ENCODE data around the gene SPINT1.

SPINT1 gene, protein sequence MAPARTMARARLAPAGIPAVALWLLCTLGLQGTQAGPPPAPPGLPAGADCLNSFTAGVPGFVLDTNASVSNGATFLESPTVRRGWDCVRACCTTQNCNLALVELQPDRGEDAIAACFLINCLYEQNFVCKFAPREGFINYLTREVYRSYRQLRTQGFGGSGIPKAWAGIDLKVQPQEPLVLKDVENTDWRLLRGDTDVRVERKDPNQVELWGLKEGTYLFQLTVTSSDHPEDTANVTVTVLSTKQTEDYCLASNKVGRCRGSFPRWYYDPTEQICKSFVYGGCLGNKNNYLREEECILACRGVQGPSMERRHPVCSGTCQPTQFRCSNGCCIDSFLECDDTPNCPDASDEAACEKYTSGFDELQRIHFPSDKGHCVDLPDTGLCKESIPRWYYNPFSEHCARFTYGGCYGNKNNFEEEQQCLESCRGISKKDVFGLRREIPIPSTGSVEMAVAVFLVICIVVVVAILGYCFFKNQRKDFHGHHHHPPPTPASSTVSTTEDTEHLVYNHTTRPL

DNA sequence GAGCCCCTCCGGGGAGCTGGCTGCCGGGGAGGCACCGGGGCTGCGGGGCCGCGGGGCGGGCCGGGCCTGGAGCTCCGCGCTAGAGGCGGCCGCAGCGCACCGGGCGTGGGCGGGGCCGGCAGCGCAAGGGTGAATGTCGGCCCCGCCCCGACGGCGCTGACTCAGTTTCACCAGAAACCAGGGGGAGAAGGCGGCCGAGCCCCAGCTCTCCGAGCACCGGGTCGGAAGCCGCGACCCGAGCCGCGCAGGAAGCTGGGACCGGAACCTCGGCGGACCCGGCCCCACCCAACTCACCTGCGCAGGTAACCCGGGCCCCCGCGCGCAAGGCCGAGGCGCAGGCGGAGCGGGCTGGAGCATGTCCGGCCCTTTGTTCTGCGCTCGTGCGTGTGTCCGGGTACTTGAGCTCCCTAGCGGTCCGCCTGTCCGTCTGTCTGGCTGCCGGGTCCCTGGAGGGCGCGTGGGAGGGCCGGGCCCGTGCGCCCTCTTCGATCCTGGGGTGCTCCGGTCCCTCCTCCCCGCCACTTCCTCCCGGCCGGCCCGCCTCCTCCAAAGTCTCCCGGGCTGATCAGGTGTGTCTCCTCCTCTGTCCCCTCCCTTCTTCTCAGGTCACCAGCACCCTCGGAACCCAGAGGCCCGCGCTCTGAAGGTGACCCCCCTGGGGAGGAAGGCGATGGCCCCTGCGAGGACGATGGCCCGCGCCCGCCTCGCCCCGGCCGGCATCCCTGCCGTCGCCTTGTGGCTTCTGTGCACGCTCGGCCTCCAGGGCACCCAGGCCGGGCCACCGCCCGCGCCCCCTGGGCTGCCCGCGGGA is at the start of gene SPINT1:
TSS of gene SPINT1 (plus strand) at position 164 of the 811 bp plus-strand sequence. CDS start at position 671, 507 bp downstream.
- peak; percentile 55 for DNase-seq

DNA sequence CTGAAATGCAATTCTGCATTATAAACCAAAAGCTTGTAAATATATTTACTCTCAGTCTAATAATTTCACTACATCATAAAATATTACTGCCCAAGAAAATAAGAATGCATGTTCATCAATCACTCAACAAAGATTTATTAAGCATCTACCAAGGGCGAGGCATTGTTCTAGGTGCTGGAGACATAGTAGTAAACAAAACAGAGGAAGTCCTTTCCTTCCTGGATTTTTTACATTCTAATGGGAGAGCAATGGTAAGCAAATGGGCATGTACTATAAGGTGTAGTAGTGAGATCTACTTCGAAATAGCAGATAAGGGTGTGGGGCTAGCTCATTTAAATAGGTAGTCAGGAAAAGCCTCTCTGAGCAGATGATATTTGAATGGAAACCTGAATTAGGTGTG is 47.8 kb upstream of the SPINT1 start:
- DNase-seq: no peak

DNA sequence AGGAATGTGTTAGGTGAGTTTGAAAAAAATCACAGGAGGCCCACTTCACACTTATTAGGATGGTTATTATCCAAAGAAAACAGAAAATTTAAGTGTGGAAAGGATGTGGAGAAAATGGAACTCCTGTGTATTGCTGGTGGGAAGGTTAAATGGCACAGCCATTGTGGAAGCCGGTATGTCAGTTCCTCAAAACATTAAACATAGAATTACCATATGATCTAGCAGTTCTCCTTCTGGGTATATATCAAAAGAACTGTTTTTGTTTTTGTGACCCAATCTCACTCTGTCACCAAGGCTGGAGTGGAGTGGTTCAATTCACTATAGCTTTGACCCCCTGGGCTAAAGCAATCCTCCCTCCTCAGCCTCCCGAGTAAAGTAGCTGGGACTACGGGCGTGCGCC is 47.3 kb upstream of the SPINT1 start:
- no peak for DNase-seq

DNA sequence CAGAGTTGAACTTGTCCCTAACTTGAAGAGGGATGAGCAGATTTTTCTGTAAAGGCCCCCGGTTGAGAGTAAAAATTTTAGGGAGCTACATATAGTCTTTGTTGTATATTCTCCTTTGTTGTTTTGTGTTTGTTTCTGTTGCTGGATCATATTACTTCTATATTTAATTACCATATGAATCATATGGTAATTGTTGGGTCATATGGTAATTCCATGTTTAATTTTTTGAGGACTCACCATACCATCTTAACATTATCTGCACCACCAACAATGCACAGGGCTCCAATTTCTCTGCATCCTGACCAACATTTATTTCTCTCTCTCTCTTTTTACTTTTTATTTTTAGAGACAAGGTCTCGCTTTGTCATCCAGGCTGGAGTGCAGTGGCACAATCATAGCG is 44.3 kb upstream of the SPINT1 start:
- DNase-seq: no peak

DNA sequence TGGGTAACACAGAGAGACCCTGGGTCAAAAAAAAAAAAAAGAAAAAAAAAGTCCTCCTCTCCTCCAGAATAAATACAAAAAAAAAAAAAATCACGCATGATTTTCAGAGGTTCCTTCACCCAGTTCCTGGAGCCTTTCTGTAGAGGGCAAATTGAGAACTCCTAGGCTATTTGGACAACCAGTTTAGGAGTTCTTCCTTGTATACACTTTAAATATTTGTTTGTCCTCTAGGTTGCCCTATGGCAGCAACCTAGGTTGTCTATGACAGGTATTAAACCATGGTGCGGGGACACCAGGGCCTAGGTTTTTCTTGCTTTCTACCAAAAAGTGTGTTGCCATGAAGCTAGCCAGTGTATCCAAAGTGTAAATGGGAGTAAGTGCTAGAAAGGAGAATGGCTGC is 40.8 kb upstream of the SPINT1 start:
- DNase-seq: no peak

DNA sequence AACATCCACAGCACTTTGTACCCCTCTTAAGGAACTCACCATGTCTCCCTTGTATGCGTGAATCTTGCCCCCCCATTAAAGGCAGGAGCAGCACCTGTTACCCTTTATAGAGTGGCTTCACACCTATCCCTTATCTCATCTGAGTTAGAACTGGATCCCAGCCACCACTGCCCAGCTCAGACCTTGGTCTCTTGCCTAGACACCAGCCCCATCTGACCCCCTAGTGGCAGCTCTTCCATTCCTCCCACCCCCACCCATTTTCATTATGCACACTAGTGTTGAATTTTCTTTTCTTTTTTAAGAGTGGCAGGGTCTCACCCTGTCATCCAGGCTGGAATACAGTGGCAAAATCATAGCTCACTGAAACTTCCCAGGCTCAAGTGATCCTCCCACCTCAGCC is 40.2 kb upstream of the SPINT1 start:
- no peak for DNase-seq

DNA sequence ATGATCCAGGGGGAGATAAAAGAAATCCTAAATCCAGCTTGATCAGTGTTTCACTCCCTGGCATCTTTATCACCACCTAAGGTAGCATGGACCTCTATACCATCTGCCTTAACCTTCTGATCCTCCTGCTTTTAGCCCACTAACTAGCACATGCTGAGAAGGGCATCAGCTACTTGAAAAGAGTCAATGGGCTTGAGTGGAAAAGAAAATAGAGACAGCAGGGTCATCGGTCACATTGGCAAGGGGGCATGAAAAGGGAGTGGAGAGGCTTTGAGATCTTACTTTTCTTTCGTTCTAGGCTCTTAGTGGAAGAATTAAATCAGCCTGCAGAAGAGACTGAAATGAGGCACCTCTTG is 37.2 kb upstream of the SPINT1 start:
- no peak for DNase-seq

DNA sequence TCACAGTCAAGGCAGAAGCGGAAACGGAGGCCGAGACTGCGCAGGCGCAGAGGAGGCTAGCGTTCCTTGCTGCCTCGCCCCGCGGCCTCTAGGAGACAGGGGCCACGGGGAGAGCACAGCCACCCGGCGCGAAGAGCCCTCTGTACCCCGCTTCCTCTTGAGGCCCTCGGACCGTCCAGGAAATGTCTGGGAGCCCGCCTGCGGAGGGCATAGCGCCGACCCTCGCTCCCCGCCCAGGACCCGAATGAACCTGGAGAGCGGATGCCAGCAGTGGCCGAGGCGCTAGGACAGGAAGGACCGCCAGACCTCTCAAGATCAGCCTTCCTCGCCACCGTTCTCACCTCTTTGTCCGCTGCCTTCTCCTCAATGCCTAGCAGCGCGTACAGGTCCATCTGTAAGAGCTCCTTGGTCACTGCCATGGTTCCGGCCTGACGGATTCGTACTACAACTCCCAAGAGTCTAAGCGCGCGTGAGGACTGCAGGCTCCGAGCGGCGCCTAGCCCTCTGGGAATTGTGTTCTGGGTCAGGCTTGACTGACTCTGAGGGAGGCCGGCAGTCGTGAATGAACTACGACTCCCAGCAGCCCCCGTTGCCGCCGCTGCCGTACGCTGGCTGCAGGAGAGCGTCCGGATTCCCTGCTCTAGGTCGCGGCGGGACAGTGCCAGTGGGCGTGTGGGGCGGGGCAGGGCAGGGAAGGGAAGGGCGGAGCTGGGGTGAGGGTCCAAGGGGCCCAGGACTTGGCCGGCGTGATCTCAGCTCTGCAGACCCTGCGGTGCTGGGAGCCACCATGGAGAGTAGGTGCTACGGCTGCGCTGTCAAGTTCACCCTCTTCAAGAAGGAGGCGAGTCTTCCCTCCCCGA is 36.6 kb upstream of the SPINT1 start, which contains the start of the genes DNAJC17 and ZFYVE19:
TSS of gene DNAJC17 (minus strand) at position 446 of the 860 bp plus-strand sequence. CDS start at position 419, 27 bp downstream.
TSS of gene ZFYVE19 (plus strand) at position 62 of the 860 bp plus-strand sequence. CDS start at position 563, 501 bp downstream.
- peak; percentile 90 for DNase-seq

DNA sequence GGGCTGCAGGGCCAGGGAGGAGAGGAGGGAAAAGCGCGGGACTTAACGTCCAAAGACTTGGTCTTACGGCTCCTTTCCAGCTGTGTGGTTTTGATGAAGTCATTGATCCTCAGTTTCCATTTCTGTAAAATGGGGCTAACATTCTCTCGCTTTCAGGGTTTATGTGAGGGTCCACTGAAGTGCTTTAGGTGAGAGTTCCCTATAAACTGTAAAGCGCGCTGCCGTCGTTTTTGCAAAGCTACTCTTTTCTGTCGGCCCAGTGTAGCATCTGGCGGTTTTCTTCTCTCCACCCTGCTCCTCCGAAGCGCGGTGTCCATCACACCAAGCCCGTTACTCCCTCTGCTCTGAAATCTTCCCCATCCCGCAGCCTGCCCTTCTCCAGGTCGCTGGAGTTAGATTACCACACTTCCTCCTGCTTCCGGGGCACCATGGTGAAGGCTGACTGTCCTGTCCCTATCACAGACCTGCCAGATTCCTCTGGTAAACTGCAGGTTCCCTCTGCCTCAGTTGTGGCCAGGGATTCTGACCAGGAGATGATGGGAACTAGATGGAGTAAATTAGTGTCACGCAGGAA is 35.9 kb upstream of the SPINT1 start:
- DNase-seq: no peak

DNA sequence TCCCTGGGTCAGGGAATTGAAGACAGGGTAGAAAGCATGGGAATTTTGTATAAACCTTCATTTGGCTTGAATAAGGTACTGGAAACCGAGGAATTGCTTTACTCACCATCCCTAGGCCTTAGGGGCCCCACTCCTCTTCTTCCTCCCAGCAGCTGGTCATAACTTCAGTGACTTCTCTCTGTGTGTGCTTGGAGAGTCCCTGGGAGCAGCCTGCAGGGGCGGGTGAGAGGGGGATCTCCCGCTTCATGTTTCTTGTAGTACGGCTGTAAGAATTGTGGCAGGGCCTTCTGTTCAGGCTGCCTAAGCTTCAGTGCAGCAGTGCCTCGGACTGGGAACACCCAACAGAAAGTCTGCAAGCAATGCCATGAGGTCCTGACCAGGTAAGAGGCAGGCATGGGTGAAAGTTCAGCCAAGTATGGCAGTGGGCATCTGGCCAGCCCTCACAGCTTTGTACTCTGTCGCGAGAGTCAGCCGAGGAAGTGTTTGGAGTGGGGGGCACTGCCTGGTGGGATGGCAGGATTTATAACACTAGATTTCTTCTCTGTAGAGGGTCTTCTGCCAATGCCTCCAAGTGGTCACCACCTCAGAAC is 34.9 kb upstream of the SPINT1 start:
- DNase-seq: no peak

DNA sequence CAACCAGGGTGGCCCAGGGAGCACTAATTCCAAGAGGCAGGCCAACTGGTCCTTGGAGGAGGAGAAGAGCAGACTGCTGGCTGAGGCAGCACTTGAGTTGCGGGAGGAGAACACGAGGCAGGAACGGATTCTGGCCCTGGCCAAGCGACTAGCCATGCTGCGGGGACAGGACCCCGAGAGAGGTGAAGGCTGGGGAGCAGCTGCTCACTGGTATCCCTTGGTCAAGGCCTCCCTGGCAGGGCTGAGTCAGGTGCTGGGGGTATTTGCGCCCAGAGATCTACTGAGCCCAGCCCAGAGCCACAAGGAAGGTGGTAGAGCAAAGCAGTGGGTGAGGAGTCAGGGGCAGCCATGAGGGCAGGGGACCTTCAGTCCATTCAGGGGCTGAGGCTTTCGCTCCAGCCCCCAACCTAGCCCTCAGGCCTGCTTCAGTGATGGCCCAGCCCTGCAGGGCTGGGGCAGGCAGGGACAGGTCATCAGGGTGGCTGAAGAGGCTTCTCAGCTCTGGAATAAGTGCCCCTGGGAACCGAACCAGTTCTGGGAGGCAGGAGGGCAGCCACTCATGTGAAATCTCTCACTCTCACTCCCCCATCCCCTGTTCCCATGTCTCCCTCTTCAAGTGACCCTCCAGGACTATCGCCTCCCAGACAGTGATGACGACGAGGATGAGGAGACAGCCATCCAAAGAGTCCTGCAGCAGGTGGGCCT is 31.0 kb upstream of the SPINT1 start:
- DNase-seq: no peak

DNA sequence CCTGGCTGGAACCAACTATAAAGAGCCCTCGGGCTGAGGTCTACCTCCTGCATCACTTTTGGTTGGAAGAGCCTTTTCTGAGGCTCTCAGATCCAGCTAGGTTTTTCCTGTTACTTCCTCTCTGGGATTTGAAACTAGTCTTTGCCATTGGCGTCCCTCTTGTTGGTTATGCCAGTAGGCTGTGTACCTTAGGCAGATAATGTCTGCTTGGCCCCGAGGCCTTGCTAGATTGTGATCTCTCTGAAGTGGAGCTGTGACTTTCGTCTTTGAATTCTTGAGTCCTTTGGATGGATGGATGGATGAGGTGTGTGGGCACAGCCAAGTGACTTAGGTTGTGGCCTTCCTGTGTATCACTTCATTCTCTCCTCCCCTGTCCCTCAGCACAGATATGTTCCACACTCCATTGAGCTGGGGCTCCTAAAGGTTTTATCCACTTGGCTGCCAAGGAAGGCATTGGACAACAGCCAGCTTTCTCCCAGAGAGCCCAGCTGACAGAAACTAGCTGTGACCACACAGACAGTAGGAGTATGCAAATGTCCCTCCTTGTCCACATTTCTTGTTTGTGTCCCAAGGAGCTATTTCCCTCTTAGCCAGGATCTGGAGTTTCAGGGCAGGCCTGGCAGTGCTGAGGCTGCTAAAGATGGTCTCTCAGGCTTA is 28.7 kb upstream of the SPINT1 start:
- DNase-seq: no peak

DNA sequence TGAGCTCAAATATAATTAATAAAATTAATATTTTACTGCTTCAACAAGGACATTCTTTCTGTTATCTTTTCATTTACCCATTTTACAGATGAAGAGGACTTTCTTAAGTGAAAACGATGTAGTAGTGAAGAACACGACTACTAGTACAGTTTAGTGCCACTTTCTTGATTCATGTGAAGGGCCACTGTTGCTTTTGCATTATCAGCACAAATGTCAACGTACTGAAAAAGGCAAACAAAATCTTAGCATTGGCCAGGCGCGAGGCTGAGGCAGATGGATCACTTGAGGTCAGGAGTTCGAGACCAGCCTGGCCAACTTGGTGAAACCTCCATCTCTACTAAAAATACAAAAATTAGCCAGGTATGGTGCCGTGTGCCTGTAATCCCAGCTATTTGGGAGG is 24.8 kb upstream of the SPINT1 start:
- no peak for DNase-seq

DNA sequence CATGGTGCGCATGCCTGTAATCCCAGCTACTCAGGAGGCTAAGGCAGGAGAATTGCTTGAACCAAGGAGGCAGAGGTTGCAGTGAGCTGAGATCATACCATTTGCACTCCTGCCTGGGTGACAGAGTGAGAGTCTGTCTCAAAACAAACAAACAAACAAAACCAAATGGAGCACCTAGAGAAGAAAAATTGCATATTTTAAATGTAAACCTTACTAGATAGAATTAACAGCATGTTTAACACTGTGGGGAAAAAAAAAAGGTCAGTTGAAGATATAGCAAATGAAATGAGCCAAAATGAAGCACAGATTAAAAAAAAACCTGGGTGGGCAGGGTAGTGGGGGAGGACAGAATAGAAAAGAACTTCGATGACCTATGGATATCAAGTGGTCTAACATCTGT is 22.7 kb upstream of the SPINT1 start:
- no peak for DNase-seq

DNA sequence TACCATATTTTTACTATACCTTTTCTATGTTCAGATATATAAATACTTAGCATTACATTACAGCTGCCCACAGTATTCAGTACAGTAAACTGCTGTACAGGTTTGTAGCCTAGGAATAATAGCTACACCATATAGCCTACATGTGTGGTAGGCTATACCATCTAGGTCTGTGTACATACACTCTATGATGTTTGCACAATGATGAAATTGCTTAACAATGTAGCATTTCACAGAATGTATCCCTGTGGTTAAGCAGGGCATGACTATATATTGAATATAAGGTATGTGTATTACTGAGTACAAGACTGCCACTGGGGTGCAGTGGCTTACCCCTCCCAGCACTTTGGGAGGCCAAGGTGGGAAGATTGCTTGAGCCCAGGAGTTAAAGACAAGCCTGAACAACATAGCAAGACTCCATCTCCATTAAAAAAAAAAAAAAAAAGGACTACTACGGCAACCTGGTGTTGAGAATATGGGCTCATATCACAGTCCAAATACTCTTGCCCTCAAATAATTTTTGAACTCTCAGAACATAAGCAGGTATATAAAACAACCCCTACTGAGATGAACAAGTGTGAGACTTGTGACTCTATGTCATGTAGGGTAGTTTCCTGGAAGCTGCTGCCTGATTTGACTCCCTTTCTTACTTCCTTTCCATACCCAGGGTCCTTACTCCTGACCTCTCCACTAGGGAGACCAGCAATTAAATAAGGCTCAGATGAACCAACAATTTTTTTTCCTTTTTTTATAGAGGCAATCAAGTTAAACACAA is 20.1 kb upstream of the SPINT1 start:
- peak; percentile 55 for DNase-seq

DNA sequence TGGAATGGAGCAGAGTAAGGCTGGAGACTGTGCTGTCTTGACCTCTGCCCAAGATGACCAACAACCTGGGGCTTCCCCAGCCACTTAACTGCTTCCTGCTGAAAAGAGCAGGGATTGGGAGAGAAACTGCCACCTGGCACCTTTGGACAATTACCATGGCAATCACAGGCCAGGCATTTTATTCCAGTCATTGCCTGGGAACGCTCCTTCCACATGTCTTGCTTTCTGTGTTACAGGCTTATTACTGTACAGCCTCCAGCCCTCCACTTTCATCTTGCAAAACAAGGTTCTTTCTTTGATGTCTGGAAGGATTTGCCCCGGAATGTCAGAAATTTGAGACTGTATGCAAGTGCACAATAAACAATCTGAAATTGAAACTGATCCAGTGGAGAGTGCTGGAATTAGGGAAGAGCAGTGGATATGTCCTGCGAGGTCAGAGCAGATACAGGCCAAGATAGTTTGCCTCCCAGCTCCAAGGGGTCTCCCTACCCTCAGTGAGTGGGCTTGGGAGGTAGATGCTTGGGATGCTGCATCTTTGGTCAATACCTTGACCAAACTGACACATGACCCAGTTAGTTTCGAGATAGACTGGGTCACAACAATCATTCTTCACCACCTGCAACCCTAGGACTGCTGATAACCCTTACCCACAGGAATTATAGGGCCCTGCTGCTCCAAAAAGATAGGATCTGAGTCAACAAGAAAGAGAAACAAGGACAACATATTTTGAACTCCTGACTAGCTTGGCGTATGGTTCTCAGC is 18.0 kb upstream of the SPINT1 start:
- no peak for DNase-seq

DNA sequence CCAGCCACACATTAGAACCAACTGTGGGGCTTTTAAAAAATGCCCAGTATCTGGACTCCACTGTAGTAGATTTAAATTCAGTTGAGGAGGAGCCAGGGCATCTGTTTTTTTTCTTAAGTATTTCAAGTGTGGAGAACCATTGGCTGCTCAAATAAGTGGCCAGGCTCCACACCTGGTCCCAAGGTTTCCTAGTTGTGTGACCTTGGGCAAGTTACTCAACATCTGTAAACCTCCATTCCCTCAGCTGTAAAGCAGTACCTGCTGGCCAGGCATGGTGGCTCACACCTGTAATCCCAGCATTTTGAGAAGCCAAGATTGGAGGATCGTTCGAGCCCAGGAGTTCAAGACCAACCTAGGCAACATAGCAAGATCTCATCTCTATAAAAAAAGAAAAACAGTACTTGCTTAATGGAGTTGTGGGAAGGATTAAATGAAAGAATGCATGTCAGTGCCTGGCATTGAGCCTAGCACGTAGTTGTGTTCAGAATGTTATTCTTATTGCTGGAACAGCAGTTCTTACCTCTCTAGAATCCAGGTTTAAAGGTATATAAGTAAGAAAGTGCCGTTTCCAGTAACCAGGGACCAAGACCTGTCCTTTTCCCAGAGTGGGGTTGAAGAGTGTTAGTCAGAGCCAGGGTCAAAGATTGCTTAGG is 17.3 kb upstream of the SPINT1 start:
- DNase-seq: no peak

DNA sequence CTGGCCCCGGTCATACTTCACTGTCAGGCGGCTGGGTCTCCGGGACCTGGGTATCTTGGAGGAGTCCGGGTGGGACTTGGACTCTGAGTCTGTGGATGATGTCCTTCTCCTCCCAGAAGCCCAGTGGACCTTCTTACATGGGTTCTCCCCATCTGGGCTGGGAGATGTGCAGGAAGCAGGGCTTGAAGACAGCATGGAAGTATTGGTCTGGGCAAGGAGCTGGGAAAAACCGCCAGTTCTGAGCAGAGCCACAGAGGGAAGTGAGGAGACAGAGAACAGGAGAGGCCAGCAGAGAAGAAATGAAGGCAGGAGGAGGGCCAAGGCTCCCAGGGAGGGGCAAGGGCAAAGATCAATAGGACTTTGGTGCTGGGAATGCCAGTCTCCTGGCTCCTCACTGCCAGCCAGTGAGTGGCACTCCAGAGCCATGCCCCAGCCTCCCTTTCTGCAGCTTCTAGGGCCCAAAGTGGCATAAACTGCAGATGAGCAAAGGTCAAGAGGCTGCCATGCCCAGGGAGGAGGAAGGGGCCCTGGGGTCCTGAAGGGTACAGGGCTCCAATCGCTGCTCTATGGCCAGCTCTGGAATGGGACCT is 15.3 kb upstream of the SPINT1 start, which contains the start of gene PPP1R14D:
TSS of gene PPP1R14D (minus strand) at position 262 of the 590 bp plus-strand sequence. CDS start at position 195, 67 bp downstream.
- no peak for DNase-seq
